T-helper 2 cell (primary cell): Measurements from ENCODE around the gene CYP1A1.

Experiments
- DNase-seq, 5 experiments: peaks; one replicate each; pipeline versions ENCODE4 v3.0.0 to v3.0.0-alpha.2; 2012 to 2022

Gene CYP1A1

DNA sequence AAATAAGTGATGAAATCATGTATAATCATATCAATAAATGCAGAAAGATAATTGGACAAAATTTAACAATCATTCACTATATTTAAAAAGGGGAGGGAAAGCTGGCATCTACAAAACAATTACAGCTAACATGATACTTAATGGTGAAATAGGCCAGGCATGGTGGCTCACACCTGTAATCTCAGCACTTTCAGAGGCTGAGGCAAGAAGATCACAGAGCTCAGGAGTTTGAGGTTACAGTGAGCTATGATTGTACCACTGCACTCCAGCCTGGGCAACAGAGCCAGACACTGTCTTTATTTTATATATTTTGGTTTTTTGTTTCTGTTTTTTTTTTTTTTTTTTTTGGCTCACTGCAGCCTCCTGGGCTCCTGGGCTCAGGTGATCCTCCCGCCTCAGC, 41.6 kb downstream of the CYP1A1 start:
- DNase-seq, result no peak

DNA sequence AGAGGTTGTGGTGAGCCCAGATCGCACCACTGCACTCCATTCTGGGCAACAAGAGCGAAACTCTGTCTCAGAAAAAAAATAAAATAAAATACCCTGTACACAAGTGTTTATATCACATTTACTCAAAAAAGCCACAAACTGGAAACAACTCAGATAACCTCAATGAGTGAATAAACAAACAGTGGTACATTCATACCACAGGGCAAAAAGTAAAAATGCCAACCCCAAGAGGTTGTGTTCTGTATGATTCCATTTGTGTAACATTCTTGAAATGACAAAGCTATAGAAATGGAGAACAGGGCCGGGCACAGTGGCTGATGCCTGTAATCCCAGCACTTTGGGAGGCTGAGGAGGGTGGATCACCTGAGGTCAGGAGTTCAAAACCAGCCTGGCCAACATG, 42.4 kb downstream of the CYP1A1 start:
- peak in 1 of 5 experiments; percentile 34 for DNase-seq

DNA sequence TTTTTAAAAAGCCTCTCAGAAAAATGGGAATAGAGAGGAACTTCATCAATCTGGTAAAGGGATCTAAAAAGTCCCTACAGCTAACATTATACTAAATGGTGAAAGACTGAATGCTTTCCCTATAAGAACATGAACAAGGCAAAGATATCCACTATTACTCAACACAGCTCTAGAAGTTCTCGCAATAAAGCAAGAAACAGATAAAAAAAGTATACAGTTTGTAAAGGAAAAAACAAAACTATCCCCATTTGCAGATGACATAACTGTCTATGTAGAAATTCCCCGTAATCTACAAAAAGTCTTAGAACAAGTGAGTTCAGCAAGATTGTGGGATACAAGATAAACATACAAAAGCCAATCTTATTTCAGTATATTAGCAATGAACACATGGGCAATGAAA, 44.9 kb downstream of the CYP1A1 start:
- no peak for DNase-seq

DNA sequence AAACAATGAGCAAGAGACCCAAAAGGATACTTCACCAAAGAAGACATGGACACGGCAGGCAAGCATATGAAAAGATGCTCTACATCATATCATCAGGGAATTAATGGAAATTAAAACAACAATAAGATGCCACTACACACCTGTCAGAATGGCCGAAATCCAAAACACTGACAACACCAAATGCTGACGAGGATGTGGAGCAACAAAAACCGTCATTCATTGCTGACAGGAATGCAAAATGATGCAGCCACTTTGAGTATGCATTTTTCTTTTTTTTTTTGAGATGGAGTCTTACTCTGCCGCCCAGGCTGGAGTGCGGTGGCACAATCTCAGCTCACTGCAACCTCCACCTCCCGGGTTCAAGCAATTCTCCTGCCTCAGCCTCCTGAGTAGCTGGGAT, 48.5 kb downstream of the CYP1A1 start:
- no peak for DNase-seq

DNA sequence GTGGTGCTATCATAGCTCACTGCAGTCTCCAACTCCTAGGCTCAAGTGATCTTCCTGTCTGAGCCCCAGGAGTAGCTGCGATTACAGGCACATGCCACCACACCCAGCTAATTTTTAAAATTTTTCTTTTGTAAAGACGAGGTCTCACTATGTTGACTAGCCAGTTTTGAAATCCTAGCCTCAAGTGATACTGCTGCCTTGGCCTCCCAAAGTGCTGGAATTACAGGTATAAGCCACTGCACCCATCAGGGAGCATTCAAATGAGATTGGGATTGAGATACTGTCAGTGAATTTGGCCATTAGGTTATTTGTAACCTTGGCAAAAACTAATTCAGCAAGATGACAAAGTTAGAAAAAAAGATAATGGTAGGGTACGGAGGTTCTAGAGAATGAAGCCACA, 51.2 kb downstream of the CYP1A1 start:
- no peak for DNase-seq

DNA sequence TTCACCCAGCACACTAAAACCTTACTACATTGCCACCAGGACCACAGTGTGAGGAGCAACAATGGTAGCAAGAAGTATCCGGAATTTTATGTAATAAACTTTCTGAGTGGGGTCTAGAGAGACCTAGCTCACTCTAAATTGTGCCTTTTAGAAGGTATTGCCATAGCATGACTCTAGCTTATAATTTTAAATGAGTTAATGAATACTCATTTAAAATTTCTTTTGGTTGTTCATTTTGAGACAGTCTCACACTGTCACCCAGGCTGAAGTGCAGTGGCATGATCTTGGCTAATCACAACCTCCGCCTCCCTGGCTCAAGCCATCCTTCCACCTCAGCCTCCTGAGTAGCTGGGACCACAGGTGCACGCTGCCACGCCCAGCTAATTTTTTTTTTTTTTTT, 55.7 kb downstream of the CYP1A1 start:
- no peak for DNase-seq
